Testis (tissue), 2 donors: ENCODE measurements around the gene TPST1.

Experiments used
- POLR2A ChIP-seq: fragments of 450-650 bp; IDR thresholded peaks from one replicate; pipeline ENCODE4 v1.6.1; 2017; ENCODE audit warnings: antibody characterized with exemption, mild to moderate bottlenecking, moderate library complexity
- TF ChIP-seq, protein P1 (sequence below), 3 experiments: fragments of 450-650 bp in 2 of 3; fragments of 200-600 bp in 1 of 3; sonication (generic) in 1 of 3; IDR thresholded peaks; one replicate each; pipeline ENCODE4 v1.5.1; 2016 to 2019; ENCODE audit warnings: antibody characterized with exemption in 3 of 3, mild to moderate bottlenecking in 2 of 3, moderate library complexity in 1 of 3

DNA sequence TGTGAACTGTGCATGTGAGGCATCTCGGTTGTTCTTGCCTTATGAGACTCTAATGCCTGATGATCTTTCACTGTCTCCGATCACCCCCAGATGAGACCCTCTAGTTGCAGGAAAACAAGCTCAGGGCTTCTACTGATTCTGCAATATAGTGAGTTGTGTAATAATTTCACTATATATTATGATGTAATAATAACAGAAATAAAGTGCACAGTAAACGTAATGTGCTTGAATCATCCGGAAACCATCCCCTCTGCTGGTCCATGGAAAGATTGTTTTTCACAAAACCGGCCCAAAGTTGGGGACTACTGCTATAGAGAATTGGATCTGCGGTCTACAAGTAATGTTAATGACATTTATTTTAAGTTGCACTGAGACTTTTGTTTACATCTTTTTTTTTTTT is 126.7 kb downstream of the TPST1 start:
- TF ChIP-seq, protein P1, sequence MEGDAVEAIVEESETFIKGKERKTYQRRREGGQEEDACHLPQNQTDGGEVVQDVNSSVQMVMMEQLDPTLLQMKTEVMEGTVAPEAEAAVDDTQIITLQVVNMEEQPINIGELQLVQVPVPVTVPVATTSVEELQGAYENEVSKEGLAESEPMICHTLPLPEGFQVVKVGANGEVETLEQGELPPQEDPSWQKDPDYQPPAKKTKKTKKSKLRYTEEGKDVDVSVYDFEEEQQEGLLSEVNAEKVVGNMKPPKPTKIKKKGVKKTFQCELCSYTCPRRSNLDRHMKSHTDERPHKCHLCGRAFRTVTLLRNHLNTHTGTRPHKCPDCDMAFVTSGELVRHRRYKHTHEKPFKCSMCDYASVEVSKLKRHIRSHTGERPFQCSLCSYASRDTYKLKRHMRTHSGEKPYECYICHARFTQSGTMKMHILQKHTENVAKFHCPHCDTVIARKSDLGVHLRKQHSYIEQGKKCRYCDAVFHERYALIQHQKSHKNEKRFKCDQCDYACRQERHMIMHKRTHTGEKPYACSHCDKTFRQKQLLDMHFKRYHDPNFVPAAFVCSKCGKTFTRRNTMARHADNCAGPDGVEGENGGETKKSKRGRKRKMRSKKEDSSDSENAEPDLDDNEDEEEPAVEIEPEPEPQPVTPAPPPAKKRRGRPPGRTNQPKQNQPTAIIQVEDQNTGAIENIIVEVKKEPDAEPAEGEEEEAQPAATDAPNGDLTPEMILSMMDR (IDR thresholded peaks at IDR 0.05) = no peak
- TF ChIP-seq POLR2A = no peak
